Esophagus muscularis mucosa (tissue), 4 donors: ENCODE measurements around the gene YEATS2.

Experiments used
- EP300 ChIP-seq: sonication (generic); formaldehyde crosslinking; IDR thresholded peaks from one replicate; pipeline ENCODE4 v1.6.1; 2017; ENCODE audit warnings: antibody characterized with exemption
- POLR2A ChIP-seq: fragments of 450-650 bp; IDR thresholded peaks from one replicate; pipeline ENCODE4 v1.6.1; 2017; ENCODE audit warnings: antibody characterized with exemption, moderate library complexity, mild to moderate bottlenecking, low read depth
- POLR2AphosphoS5 ChIP-seq, 2 donors: sonication (generic); formaldehyde crosslinking; IDR thresholded peaks; one replicate each; pipeline ENCODE4 v1.6.1; 2017; ENCODE audit warnings: antibody characterized with exemption in 2 of 2
- TF ChIP-seq, protein P1 (sequence below), 3 experiments: fragments of 200-600 bp in 2 of 3; fragments of 450-650 bp in 1 of 3; sonication (generic) in 2 of 3; IDR thresholded peaks; one replicate each; pipeline ENCODE4 v1.5.1; 2017 to 2019; ENCODE audit warnings: antibody characterized with exemption in 3 of 3, mild to moderate bottlenecking in 2 of 3, moderate library complexity in 1 of 3

DNA sequence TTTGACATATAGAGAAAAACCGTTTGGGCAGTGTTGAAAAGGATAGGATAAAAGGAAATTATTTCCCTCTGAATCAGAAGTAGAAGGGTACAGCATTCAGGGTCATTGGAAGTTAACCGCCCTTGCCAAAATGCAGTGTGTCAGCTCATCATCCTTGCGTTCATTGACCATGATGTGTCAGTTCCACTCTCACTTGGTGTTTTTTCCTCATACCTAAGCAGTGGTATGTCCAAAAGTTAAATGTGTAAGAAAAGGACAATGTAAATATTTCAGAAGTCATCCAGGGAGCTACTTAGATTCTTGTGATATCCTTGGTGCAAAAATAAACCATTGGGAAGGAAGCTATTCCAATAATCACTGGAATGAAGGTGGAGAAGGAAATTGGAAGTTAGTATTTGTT, 77.0 kb downstream of the YEATS2 start:
- TF ChIP-seq, protein P1, sequence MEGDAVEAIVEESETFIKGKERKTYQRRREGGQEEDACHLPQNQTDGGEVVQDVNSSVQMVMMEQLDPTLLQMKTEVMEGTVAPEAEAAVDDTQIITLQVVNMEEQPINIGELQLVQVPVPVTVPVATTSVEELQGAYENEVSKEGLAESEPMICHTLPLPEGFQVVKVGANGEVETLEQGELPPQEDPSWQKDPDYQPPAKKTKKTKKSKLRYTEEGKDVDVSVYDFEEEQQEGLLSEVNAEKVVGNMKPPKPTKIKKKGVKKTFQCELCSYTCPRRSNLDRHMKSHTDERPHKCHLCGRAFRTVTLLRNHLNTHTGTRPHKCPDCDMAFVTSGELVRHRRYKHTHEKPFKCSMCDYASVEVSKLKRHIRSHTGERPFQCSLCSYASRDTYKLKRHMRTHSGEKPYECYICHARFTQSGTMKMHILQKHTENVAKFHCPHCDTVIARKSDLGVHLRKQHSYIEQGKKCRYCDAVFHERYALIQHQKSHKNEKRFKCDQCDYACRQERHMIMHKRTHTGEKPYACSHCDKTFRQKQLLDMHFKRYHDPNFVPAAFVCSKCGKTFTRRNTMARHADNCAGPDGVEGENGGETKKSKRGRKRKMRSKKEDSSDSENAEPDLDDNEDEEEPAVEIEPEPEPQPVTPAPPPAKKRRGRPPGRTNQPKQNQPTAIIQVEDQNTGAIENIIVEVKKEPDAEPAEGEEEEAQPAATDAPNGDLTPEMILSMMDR (IDR thresholded peaks at IDR 0.05) = no peak
- no peak for TF ChIP-seq POLR2A
- TF ChIP-seq EP300 = no peak
- TF ChIP-seq POLR2AphosphoS5 (IDR thresholded peaks at IDR 0.05) = no peak
